GM10847 (cell line): Measurements from ENCODE around the gene TNRC6C.

Experiments
- POLR2A ChIP-seq: IDR thresholded peaks from 2 replicates; pipeline ENCODE4 v1.6.1; 2011; ENCODE audit not compliant: insufficient read length; ENCODE audit errors: extremely low read depth

TNRC6C gene, protein sequence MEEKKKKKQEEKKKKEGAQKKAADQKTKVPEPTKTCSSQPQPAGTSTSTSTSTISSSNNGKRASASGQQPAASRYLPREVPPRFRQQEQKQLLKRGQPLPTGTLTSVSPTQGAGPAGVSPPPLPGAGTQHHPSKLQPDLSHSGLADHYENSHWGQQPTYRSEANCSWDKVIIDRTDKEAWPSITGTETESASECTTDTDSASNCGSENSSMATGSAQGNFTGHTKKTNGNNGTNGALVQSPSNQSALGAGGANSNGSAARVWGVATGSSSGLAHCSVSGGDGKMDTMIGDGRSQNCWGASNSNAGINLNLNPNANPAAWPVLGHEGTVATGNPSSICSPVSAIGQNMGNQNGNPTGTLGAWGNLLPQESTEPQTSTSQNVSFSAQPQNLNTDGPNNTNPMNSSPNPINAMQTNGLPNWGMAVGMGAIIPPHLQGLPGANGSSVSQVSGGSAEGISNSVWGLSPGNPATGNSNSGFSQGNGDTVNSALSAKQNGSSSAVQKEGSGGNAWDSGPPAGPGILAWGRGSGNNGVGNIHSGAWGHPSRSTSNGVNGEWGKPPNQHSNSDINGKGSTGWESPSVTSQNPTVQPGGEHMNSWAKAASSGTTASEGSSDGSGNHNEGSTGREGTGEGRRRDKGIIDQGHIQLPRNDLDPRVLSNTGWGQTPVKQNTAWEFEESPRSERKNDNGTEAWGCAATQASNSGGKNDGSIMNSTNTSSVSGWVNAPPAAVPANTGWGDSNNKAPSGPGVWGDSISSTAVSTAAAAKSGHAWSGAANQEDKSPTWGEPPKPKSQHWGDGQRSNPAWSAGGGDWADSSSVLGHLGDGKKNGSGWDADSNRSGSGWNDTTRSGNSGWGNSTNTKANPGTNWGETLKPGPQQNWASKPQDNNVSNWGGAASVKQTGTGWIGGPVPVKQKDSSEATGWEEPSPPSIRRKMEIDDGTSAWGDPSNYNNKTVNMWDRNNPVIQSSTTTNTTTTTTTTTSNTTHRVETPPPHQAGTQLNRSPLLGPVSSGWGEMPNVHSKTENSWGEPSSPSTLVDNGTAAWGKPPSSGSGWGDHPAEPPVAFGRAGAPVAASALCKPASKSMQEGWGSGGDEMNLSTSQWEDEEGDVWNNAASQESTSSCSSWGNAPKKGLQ (N-terminal part only)

DNA sequence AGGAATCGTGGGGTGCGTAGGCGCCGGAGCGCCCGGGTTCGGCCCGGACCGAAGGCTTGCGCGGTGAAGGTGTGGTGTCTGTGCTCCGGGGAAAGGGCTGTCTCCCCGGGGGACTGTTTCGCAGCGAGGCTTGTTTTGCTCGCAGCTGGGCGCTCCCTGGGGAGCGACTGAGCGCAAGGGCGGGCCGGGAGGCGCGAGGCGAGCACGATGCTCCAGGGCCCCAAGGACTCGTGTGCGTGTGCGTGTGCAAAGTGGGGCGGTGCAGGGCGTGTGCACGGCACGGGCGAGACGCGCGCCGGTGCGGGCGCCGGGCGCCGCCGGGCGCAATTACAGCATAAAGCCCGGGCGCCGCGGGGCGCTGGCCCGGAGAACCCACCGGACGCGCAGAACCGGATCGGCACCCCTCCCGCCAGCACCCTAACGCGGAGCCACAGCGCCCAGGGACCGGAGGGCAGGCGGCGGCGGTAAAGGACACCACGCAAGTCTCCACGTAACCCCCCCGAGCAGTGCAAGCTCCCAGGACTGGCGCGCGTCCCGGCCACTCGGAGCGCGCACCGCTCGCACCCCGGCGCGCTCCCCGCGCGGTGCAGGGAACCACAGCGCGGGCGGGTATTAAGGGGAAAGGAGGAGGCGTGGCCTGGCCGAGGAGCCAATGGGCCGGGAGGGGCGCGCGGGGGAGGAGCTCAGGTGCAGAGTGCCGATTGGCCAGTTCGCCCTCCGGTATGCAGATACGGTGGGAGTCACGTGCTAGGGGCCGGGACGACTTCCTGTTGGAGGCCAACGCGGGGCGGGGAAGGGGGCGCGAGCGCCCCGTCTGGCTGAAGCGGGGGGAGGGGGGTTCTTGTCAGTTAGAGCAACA, at the start of gene TNRC6C:
Gene TNRC6C (plus strand): TSS at position 847 of the 859 bp plus-strand sequence. CDS start 45,504 bp downstream, outside the sequence.
- TF ChIP-seq POLR2A, result peak; percentile 99

DNA sequence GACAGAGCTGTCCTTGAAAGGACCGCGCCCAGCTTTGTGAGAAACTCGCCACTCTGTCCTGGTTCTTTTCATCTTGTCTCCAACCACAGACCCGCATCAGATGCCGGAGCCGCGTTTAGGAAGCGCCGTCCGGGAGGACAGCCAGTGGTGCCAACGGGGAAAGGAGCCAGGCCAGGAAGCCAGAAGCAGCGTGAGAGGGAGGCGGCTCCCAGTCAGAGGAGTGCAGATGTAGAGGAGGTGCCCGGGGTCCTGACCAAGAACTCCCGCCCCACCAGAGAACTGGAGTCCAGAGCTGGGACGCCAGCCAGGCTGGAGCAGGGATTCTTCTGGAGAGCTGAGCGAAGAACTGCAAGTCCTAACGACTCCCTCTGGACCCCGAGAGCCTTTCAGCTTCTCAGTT, 49.3 kb upstream of the TNRC6C start:
- TF ChIP-seq POLR2A, result no peak

DNA sequence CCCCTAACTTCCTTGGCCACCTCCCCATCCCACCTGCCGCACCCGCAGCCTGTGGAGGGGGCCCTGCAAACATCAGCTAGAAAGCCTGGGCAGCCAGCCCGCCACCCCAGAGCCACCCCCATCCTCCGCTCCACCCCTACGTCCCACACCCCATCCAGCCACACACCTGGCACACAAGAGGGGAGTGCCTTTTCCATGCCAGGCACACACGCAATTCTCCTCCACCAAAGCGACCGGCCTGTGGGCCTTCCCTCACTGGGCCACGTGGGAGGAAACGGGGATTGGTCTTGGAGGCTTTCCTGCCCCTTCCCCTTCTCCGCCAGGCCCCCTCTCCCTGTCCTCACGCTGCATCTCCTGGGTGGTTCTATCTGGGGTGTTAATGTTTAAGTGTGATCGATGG, 48.7 kb upstream of the TNRC6C start:
- TF ChIP-seq POLR2A, result no peak

DNA sequence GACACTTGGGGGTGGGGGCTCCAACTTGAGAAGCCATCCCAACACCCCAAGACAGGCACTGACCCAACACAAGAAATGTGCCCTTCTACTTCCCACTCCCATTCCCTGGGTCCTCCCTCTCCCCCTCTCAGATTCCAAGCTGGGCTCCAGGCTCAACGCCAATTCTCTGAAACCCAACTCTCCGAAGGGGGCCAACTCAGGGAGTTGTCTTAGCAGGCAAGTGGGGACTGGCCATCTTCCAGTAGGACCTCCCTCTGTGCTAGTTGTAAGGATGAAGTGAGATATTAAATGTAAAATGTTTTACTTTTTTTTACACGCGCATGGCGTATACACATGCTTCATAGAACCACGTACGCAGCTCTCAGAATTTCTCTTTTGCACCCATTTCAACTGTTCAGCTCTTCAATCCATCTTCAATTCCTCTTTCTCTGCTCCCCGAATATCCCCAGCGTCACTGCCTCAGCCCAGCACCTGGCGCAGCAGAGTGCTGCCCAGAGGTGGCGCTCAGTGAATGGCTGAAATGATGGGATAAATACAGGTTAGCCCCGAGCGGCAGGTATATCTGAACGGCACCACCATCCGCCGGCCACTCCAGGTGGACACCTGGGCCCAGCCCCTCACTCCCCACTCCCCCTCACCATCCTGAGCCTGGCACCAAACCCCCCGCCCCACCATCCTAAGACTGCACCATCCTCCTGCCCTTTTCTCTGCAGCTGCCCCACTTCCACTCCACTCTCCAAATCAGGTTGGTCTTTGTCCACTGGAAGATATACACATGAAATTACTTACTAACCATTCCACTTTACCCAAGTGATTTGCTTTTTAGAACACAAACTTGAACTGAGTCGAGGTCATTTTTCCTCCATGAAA, 43.9 kb upstream of the TNRC6C start:
- no peak for TF ChIP-seq POLR2A

DNA sequence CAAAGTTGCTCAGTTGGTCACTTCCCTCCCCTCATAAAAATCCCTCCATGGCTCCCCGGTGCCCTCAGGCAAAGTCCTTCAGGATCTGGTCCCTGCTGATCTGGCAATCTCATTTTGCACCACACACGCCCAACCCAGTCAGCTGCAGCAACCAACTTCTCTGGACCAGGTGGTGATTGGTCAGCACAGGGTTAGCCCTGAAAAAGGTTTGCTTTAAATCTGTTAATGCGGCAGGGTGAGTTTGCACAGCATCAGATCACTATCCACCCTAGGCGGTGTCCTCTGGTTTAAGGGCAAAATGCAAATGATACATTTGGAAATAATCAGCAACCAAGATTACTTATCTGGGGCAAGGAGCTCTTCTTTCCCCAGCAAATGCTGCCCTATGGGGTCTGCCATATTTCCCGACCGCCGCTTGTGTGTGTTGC, 42.9 kb upstream of the TNRC6C start:
- no peak for TF ChIP-seq POLR2A

DNA sequence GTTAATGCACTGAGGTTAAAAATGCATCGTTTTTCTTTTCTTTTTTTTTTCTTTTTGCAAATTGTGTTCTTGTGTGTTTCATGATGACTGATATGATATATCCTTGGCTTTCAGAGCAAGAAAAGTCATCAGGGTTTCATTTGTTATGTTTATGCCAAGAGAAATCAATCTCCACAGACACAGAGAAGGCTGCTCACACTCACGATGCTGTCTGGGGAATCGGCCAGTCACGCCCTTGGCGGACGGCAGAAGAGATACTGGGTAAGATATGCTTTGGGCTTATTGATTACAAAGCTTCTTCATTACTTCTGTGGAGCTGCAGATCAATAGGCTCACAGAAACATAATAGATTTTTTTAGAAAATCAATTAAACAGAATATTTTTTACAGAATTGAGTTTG, 42.2 kb upstream of the TNRC6C start:
- TF ChIP-seq POLR2A, result no peak

DNA sequence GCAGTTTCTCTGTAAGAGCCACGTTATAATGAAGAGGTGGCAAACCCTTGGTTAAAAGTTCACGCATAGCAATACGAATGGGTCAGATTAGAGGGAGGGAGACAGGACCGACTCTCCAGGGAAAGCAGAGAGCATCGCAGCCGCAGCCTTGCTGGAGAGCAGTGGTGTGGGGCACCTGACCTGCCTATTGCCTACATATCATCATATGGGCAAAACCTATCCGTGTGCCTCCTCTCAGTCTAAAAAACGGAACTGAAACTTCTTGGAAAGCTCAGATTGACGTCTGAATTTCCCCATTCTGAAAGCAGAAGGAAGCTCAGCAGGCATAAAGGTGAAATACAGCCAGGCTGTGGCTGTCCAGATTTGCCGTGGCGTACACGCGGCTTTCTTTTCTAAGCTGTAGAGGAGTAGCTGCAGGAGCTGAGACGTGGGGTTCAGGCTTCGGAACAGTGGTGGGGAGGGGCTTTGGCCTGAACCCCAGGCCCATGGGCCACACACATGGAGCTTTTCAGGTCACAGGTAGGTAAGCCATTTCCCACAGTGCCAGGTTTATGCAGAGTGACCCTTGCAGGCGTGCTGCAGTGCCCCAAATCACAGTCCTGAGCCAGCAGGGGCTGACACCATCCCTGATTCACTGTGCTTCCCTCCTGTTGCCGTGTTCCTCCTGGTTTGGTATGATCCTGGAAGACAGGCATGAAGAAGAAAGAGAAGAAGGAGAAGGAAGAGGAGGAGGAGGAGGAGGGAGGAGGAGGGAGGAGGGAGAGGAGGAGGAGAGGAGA, 41.6 kb upstream of the TNRC6C start:
- no peak for TF ChIP-seq POLR2A

DNA sequence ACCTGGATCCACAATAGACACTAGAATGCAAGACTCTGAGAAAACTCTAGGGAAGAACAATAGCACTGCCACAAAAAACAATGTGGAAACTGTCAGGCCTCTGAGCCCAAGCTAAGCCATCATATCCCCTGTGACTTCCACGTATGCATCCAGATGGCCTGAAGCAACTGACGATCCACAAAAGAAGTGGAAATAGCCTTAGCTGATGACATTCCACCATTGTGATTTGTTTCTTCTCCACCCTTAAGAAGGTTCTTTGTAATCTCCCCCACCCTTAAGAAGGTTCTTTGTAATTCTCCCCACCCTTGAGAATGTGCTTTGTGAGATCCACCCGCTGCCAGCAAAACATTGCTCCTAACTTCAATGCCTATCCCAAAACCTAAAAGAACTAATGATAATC, 39.2 kb upstream of the TNRC6C start:
- TF ChIP-seq POLR2A, result no peak

DNA sequence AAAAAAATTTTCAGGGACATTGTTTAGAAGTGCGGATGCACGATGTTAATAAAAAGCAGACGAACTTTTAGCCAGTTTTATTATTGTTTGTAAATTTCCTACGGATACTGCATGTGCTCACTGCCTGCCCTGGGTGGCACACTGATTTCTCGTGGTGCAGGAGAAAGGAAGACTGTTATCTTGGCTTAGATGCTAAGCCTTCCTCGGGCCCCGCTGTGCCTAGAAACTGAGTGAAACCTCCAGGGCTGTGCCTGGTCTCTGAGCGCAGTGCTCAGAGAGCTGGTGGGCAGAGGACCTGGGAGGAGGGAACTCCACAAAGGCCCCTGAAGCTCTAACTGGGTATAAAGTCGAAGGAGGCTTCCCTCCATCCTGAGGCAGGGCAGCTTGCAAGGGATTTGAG, 35.4 kb upstream of the TNRC6C start:
- no peak for TF ChIP-seq POLR2A

DNA sequence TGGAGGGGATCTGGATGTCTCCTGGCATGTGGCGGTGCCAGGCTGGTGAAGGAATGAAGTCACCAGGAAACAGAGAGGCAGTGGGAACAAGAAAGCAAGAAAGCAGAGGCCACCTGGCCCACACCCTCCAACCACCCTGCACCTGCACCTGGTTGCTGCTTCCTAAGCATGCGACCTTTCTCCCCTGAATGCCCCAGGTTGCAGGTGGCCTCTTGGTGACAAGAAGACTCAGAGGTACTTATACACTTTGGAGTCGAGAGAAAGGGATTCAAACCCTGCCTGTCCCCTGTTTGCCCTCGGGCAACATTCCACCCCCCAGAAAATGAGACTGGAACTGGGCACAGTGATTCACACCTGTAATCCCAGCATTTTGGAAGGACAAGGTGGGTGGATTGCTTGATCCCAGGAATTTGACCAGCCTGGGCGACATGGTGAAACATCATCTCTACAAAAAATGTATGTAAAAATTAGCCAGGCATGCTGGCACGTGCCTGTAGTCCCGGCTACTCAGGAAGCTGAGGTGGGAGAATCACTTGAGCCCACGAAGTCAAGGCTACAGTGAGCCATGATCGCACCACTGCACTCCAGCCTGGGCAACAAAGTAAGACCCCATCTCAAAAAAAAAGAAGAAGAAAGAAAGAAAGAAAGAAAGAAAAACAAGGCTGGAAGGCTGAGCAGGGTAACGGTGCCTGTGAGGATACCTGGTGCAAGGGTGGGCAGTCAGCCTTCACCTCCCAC, 34.6 kb upstream of the TNRC6C start:
- no peak for TF ChIP-seq POLR2A

DNA sequence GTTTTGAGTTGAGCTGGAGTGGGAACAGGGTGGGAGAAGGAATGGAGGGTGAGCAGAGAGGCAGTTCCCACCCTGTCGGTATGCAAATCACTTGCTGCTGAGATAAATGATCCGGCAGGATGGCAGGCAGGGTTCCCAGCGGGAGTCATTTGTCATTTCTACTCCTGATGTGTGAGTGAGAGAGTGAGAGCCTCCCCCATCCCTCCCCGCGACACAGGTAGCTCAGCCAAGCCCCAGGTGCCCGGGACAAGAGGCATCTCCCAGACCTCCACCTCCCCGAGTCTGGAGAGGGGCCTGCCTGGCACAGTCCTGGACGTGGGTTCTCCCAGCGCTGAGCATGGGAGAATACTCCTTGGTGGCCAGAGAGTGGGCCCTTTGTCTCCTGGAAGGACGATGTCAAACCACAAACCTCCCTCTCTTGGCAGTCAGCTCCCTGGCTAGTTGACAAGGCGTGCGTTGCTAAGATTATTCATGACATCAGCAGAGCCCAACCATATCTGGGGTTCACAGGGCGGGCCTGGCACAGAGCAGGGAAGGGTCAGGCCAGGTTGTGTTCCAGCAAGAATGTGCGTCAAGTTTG, 33.7 kb upstream of the TNRC6C start:
- TF ChIP-seq POLR2A, result no peak
